ENCODE data around the gene FBN1.

Gene FBN1

DNA sequence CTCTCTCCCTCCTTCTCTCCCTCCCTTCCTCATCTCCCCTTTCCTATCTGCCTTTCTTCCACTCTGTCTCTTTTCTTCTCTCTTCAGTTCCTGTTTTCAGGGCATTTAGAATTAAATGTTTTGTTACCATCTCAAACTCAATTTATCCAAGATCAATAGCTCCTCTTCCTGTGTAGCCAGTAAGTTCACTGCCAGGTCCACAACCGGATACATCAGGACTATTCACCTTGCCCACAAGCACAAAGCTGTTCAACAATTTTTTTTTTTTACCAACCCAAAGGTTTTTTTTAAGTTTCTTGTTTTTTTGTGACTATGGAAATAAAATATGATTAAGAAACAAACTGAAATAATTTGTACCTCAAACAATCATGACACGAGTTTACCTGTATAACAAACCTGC lies 26.1 kb downstream of the FBN1 start:
- TF ChIP-seq EGR1 (IDR thresholded peaks at IDR 0.05), result no peak
- TF ChIP-seq, protein P1, sequence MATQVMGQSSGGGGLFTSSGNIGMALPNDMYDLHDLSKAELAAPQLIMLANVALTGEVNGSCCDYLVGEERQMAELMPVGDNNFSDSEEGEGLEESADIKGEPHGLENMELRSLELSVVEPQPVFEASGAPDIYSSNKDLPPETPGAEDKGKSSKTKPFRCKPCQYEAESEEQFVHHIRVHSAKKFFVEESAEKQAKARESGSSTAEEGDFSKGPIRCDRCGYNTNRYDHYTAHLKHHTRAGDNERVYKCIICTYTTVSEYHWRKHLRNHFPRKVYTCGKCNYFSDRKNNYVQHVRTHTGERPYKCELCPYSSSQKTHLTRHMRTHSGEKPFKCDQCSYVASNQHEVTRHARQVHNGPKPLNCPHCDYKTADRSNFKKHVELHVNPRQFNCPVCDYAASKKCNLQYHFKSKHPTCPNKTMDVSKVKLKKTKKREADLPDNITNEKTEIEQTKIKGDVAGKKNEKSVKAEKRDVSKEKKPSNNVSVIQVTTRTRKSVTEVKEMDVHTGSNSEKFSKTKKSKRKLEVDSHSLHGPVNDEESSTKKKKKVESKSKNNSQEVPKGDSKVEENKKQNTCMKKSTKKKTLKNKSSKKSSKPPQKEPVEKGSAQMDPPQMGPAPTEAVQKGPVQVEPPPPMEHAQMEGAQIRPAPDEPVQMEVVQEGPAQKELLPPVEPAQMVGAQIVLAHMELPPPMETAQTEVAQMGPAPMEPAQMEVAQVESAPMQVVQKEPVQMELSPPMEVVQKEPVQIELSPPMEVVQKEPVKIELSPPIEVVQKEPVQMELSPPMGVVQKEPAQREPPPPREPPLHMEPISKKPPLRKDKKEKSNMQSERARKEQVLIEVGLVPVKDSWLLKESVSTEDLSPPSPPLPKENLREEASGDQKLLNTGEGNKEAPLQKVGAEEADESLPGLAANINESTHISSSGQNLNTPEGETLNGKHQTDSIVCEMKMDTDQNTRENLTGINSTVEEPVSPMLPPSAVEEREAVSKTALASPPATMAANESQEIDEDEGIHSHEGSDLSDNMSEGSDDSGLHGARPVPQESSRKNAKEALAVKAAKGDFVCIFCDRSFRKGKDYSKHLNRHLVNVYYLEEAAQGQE (IDR thresholded peaks at IDR 0.05; ENCODE audit: low read depth), result no peak
- TF ChIP-seq CREB1 (IDR thresholded peaks at IDR 0.05; ENCODE audit: low read depth), result no peak
- no peak for TF ChIP-seq YY1 (IDR thresholded peaks at IDR 0.05; ENCODE audit: low read depth)
- no peak for TF ChIP-seq FOXM1 (IDR thresholded peaks at IDR 0.05; ENCODE audit: borderline replicate concordance, low read depth)
- TF ChIP-seq, protein P2, sequence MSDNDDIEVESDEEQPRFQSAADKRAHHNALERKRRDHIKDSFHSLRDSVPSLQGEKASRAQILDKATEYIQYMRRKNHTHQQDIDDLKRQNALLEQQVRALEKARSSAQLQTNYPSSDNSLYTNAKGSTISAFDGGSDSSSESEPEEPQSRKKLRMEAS (IDR thresholded peaks at IDR 0.05), result no peak
- TF ChIP-seq RAD21 (IDR thresholded peaks at IDR 0.05; ENCODE audit: low read depth), result no peak
- TF ChIP-seq CEBPB (IDR thresholded peaks at IDR 0.05), result no peak
- no peak for TF ChIP-seq ZBTB7A (IDR thresholded peaks at IDR 0.05; ENCODE audit: low read depth)
- TF ChIP-seq TEAD4 (IDR thresholded peaks at IDR 0.05), result no peak
- TF ChIP-seq, protein P3, sequence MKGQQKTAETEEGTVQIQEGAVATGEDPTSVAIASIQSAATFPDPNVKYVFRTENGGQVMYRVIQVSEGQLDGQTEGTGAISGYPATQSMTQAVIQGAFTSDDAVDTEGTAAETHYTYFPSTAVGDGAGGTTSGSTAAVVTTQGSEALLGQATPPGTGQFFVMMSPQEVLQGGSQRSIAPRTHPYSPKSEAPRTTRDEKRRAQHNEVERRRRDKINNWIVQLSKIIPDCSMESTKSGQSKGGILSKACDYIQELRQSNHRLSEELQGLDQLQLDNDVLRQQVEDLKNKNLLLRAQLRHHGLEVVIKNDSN (IDR thresholded peaks at IDR 0.05), result no peak
- no peak for TF ChIP-seq TCF12 (IDR thresholded peaks at IDR 0.05; ENCODE audit: low read depth)
- TF ChIP-seq TAF1 (IDR thresholded peaks at IDR 0.05; ENCODE audit: low read depth), result no peak
- TF ChIP-seq NFIC (IDR thresholded peaks at IDR 0.05), result no peak
- no peak for TF ChIP-seq EP300 (IDR thresholded peaks at IDR 0.05; ENCODE audit: borderline replicate concordance)

DNA sequence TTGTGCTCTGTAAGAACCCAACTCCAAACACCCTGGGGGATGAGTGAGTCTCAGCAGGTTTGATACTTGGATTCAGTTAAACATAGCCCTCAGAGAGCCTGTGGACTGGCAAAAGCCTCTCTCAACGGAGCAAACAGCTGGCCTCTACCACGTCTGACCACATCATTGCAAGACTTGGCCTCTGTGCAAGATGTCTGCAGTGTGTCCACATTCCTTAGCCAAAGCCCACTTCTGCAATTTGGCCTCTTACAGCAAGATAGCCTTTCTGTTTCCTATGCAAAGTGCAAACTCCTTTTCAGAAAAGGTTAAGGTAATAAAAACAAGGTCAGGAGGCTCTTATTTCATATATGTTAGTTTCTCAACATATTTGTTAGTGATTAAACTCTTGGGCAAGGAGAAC lies 27.9 kb downstream of the FBN1 start:
- TF ChIP-seq FOXM1 (IDR thresholded peaks at IDR 0.05; ENCODE audit: borderline replicate concordance, low read depth) (no peak), RAD21 (IDR thresholded peaks at IDR 0.05; ENCODE audit: low read depth) (no peak), EGR1 (IDR thresholded peaks at IDR 0.05) (no peak), NFIC (IDR thresholded peaks at IDR 0.05) (no peak), TEAD4 (IDR thresholded peaks at IDR 0.05) (no peak)
- TF ChIP-seq, protein P2 (IDR thresholded peaks at IDR 0.05), result no peak
- TF ChIP-seq, protein P1 (IDR thresholded peaks at IDR 0.05; ENCODE audit: low read depth), result no peak
- TF ChIP-seq, protein P3 (IDR thresholded peaks at IDR 0.05), result no peak

DNA sequence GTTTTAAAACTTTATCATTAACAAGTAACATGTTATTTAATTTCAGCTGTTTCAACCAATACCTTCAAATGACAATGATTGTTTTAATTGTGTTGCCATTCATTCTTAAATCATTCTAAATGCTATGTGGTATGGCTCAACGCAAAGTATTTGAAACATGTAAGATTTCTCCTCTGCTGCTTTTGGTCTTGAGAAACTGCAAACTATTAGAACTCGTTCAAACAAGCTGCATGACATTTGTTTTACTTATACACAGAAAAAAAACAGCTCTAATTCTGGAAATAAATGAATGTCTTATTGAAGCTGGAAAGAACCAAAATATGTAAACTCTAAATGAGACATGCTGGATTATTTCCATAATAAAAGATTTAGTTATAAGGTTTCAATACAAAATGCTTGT lies 29.3 kb downstream of the FBN1 start:
- TF ChIP-seq CEBPB (IDR thresholded peaks at IDR 0.05) (no peak), TEAD4 (IDR thresholded peaks at IDR 0.05) (no peak), EP300 (IDR thresholded peaks at IDR 0.05; ENCODE audit: borderline replicate concordance) (no peak), TAF1 (IDR thresholded peaks at IDR 0.05; ENCODE audit: low read depth) (no peak), YY1 (IDR thresholded peaks at IDR 0.05; ENCODE audit: low read depth) (no peak), CREB1 (IDR thresholded peaks at IDR 0.05; ENCODE audit: low read depth) (no peak), RAD21 (IDR thresholded peaks at IDR 0.05; ENCODE audit: low read depth) (no peak), NFIC (IDR thresholded peaks at IDR 0.05) (no peak), ZBTB7A (IDR thresholded peaks at IDR 0.05; ENCODE audit: low read depth) (no peak), TCF12 (IDR thresholded peaks at IDR 0.05; ENCODE audit: low read depth) (no peak), FOXM1 (IDR thresholded peaks at IDR 0.05; ENCODE audit: borderline replicate concordance, low read depth) (no peak), EGR1 (IDR thresholded peaks at IDR 0.05) (no peak)
- TF ChIP-seq, protein P1 (IDR thresholded peaks at IDR 0.05; ENCODE audit: low read depth), result no peak
- TF ChIP-seq, protein P3 (IDR thresholded peaks at IDR 0.05), result no peak
- TF ChIP-seq, protein P2 (IDR thresholded peaks at IDR 0.05), result no peak

DNA sequence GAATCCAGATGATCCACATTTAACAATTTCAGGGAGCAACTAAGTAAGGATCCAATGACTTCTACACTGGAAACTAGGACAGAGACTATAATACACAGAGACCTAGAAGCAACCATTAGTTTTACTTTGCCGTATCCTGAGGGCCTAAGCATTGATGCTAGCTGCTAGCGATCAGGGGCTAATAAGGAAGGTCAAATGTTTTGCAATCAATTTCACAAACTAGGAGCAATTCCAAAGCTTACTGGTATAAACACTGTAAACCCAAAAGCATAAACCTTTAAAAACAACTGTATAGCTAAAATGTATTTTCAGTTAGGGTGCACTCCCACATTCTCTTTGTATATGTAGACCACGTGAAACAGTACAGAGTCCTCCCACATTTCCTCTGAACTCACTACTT lies 31.5 kb downstream of the FBN1 start:
- TF ChIP-seq RAD21 (IDR thresholded peaks at IDR 0.05; ENCODE audit: low read depth) (no peak), NFIC (IDR thresholded peaks at IDR 0.05) (no peak), ZBTB7A (IDR thresholded peaks at IDR 0.05; ENCODE audit: low read depth) (no peak), EGR1 (IDR thresholded peaks at IDR 0.05) (no peak), FOXM1 (IDR thresholded peaks at IDR 0.05; ENCODE audit: borderline replicate concordance, low read depth) (no peak), YY1 (IDR thresholded peaks at IDR 0.05; ENCODE audit: low read depth) (no peak), EP300 (IDR thresholded peaks at IDR 0.05; ENCODE audit: borderline replicate concordance) (no peak), CEBPB (IDR thresholded peaks at IDR 0.05) (no peak)
- TF ChIP-seq, protein P3 (IDR thresholded peaks at IDR 0.05), result no peak
- TF ChIP-seq, protein P1 (IDR thresholded peaks at IDR 0.05; ENCODE audit: low read depth), result no peak
